K562 (cell line): ENCODE measurements around the gene CEMIP.

Source experiments
- CTCFL ChIP-seq: IDR thresholded peaks from 2 replicates; pipeline ENCODE4 v1.6.1; 2011; ENCODE audit warnings: borderline replicate concordance, low read depth, mild to moderate bottlenecking, moderate library complexity, low read length; ENCODE audit not compliant: insufficient read depth, poor library complexity, severe bottlenecking
- EP300 ChIP-seq: IDR thresholded peaks from 2 replicates; pipeline ENCODE4 v1.6.1; 2012; ENCODE audit warnings: low read length, improper control_type of control experiment
- EZH2 ChIP-seq: IDR thresholded peaks from 2 replicates; pipeline ENCODE4 v1.6.1; 2012; ENCODE audit warnings: low read depth, mild to moderate bottlenecking, inconsistent platforms, low read length, borderline replicate concordance
- PBX2 ChIP-seq, 2 experiments: IDR thresholded peaks in 1 of 2; conservative IDR thresholded peaks in 1 of 2; 2 replicates each; pipeline ENCODE4 v1.6.1; 2016; ENCODE audit warnings: low read depth in 2 of 2, mild to moderate bottlenecking in 1 of 2, missing compliant biosample characterization in 1 of 2, missing genetic modification characterization in 1 of 2, moderate library complexity in 1 of 2
- XRCC5 ChIP-seq: fragments of 200-400 bp; formaldehyde crosslinking; IDR thresholded peaks from 2 replicates; pipeline ENCODE4 v1.6.1; 2017; ENCODE audit warnings: low read depth, mild to moderate bottlenecking, low read length
- ZNF57 ChIP-seq: fragments of 450-650 bp; formaldehyde crosslinking; IDR thresholded peaks from 2 replicates; pipeline ENCODE4 v1.4.0; 2020; ENCODE audit warnings: mild to moderate bottlenecking, moderate library complexity

- TF ChIP-seq XRCC5 (no peak), ZNF57 (CRISPR knock-in tag) (no peak), CTCFL (no peak), PBX2 (CRISPR knock-in tag; IDR thresholded peaks at IDR 0.05; ENCODE audit: low read depth) (no peak), PBX2 (tag; conservative IDR thresholded peaks at IDR 0.05; ENCODE audit: low read depth) (no peak), EP300 (no peak), EZH2 (no peak)
Measured at GRCh38 chr15:80788536-80788935, 9.4 kb downstream of the CEMIP start.
